Activated naive CD4-positive, alpha-beta T cell treated with anti-CD3 and anti-CD28 coated beads for 36 hours (primary cell): ENCODE data around the gene TAS1R2. TPM values are rescaled to one million over a fixed set of nuclear protein-coding genes. Genes with fewer than 3 reads are reported as not detected.

Experiments
- CTCF ChIA-PET: fragments of 350-600 bp; sonication (Branson Sonifier 250); formaldehyde crosslinking; loops from one replicate; lab custom pipeline; 2021; ENCODE audit warnings: antibody characterized with exemption; lab: Charles Lee
- DNase-seq: peaks from one replicate; pipeline ENCODE4 v3.0.0-alpha.2; 2020
- H3K27ac Mint-ChIP-seq: one replicate; pipeline ENCODE4 v1.8.0; 2021; ENCODE audit warnings: mild to moderate bottlenecking, mixed read lengths
- H3K27me3 Mint-ChIP-seq: one replicate; pipeline ENCODE4 v1.8.0; 2021; ENCODE audit warnings: low read depth, mixed read lengths
- H3K36me3 Mint-ChIP-seq: one replicate; pipeline ENCODE4 v1.8.0; 2021; ENCODE audit warnings: low read depth, mixed read lengths
- H3K4me1 Mint-ChIP-seq: one replicate; pipeline ENCODE4 v1.8.0; 2021; ENCODE audit warnings: low read depth, mixed read lengths
- H3K4me3 Mint-ChIP-seq: one replicate; pipeline ENCODE4 v1.8.0; 2021; ENCODE audit warnings: mild to moderate bottlenecking, moderate library complexity, mixed read lengths
- H3K9me3 Mint-ChIP-seq: one replicate; pipeline ENCODE4 v1.8.0; 2021; ENCODE audit warnings: mixed read lengths
- intact Hi-C: fragments of 100-400 bp; cut with micrococcal nuclease; formaldehyde crosslinking; loops from one replicate; pipeline ENCODE4 v1.15.1; 2023
- total RNA-seq, 2 experiments: library from RNA; stranded (reverse); gene quantifications; one replicate each; pipeline ENCODE4 v1.2.3, GENCODE V29; 2021

TAS1R2 gene
- total RNA-seq, 2 experiments from 2014 or later = not detected

- no peaks in the 10 kb centered on the region for H3K27me3 Mint-ChIP-seq
- no peak for DNase-seq
- CTCF ChIA-PET = interaction anchor here (1.8 kb wide), 1 partner anchor 161 kb away, joined by 3 read pairs; no protein-coding TSS in a partner anchor
- H3K9me3 Mint-ChIP-seq = no peaks in the 10 kb centered on the region
- intact Hi-C loops = no loop called here
- H3K36me3 Mint-ChIP-seq = no peaks in the 10 kb centered on the region
- no peak overlapping the region for H3K4me3 Mint-ChIP-seq
- no peaks in the 10 kb centered on the region for H3K4me1 Mint-ChIP-seq
- H3K27ac Mint-ChIP-seq = no peak overlapping the region
Measured at GRCh38 chr1:18882486-18882885, 23.0 kb upstream of the TAS1R2 start.

DNA sequence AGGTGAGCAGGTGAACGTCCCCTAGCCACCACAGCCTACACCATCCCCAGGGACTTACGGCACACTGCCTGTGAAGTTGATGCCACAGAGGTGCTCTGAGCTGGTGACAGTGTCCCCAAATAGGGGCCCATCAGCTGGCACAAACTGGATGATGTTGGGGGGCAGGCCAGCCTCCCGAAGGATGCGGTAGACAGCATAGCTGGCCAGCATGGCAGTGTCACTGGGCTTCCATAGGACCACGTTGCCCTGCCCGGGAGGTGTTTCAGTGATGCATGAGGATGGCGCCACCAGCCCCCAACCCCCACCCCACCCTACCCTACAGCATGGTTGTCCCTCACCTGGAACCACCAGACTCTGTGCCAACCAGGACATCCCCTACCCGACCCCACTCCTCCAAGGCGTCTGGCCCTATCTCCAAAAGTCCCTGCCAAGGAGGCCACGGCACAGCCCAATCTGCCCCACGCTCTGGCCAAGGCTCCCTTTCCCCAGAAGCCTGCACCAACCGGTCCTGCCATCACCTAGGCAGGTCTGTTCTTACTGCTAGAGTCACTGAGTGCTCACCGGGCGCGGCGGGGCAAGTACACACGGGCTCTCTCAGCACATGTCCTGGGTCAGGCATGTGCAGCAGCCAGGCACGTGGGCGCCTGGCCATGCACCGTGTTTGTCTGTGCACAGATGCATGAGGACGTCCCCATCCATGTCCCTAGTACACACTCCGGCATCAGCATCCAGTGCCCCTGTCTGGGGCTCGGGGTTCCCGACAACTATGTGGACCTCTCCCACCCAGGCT is 22.4 kb upstream of the TAS1R2 start:
- Mint-ChIP-seq H3K4me3 (no peak overlapping the region), H3K4me1 (no peaks in the 10 kb centered on the region), H3K27me3 (no peaks in the 10 kb centered on the region), H3K9me3 (no peaks in the 10 kb centered on the region), H3K27ac (no peak overlapping the region), H3K36me3 (no peaks in the 10 kb centered on the region)
- intact Hi-C loops = no loop called here
- DNase-seq = no peak
- CTCF ChIA-PET = no interaction called here

DNA sequence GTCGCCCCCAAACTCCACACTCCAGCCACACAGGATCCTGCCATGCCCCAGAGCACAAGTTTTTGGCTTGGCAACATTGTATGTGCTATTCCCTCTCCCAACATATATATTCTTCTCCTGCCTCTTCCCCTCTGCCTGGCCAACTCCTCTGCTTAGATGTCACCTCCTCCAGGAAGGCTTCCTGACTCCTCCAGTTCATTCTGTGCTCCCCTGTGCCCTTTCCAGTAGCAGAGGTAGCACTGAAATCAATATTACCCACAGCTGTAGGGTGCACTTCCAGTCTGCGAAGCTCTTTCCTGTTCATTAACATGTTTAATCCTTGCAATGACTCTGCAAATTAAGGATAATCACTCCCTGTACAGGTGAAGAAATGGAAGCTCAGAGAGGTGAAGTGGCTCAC is 21.7 kb upstream of the TAS1R2 start:
- Mint-ChIP-seq H3K27ac (no peak overlapping the region), H3K9me3 (no peaks in the 10 kb centered on the region), H3K4me3 (no peak overlapping the region), H3K36me3 (no peaks in the 10 kb centered on the region), H3K27me3 (no peaks in the 10 kb centered on the region), H3K4me1 (no peaks in the 10 kb centered on the region)
- CTCF ChIA-PET = no interaction called here
- no peak for DNase-seq
- intact Hi-C loops = no loop called here

DNA sequence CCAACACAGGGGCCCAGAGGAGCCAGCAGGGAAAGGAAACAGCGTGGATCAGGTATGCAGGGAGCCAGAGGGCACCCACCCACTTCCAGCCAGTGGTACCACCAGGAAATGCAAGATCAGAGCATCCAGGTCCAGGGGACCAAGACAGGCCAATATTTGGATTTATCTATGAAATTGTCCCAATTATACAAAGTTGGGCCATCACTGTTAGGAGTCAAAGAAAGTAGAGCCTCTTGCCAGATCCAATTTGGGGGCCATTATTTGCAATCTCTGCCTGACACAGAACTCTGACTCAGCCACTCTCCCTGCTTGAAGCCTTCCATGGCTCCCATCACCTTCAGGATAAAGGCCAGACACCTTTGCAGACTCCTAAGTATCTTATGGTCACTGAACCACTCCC is 21.1 kb upstream of the TAS1R2 start:
- Mint-ChIP-seq H3K27ac (no peak overlapping the region), H3K4me3 (no peak overlapping the region), H3K27me3 (no peaks in the 10 kb centered on the region), H3K36me3 (no peaks in the 10 kb centered on the region), H3K9me3 (no peaks in the 10 kb centered on the region), H3K4me1 (no peaks in the 10 kb centered on the region)
- intact Hi-C loops = no loop called here
- CTCF ChIA-PET = no interaction called here
- DNase-seq = no peak

- DNase-seq = no peak
- CTCF ChIA-PET = no interaction called here
- intact Hi-C loops = no loop called here
- H3K36me3 Mint-ChIP-seq = no peaks in the 10 kb centered on the region
- H3K27ac Mint-ChIP-seq = no peak overlapping the region
- no peaks in the 10 kb centered on the region for H3K9me3 Mint-ChIP-seq
- H3K27me3 Mint-ChIP-seq = no peaks in the 10 kb centered on the region
- no peak overlapping the region for H3K4me3 Mint-ChIP-seq
- H3K4me1 Mint-ChIP-seq = no peaks in the 10 kb centered on the region
Measured at GRCh38 chr1:18879791-18880309, 20.4 kb upstream of the TAS1R2 start.

DNA sequence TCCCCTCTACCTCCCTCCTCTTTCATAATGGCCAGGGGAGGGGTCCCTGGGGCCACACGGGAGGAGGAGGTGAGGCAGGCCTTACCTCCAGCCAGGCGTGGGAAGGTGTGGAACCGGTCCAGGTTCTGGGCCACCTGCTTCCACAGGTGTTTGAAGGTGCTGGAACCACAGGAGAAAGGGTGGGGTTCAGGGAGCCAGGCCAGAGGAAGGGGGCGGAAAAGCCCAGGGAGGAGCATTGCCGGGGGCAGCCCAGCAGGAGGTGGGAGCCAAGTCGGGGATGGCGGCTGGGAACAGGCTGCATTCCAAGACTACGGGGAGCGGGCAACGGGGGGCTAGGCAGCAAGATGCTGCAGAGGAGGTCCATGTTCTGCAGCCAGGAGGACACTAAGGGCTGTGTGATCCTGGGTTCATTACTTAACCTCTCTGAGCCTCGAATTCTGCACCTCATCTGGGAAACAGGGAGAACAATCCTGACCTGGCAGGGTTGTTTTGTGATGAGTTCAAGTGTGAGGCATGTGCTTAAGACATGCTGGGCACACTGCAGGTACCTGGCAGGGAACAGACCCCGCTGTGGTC is 19.8 kb upstream of the TAS1R2 start:
- CTCF ChIA-PET = no interaction called here
- no peaks in the 10 kb centered on the region for H3K4me1 Mint-ChIP-seq

GRCh38 chr1:18878538-18879214 is 19.2 kb upstream of the TAS1R2 start:
- H3K4me1 Mint-ChIP-seq = no peaks in the 10 kb centered on the region
- no peaks in the 10 kb centered on the region for H3K9me3 Mint-ChIP-seq
- CTCF ChIA-PET = no interaction called here
- no peak overlapping the region for H3K27ac Mint-ChIP-seq
- no peaks in the 10 kb centered on the region for H3K27me3 Mint-ChIP-seq
- H3K4me3 Mint-ChIP-seq = no peak overlapping the region
- no peaks in the 10 kb centered on the region for H3K36me3 Mint-ChIP-seq
- intact Hi-C loops = no loop called here
- no peak for DNase-seq

More for the DNA sequence above, 19.8 kb upstream of the TAS1R2 start:
- no peak for DNase-seq
- H3K27ac Mint-ChIP-seq = no peak overlapping the region
- H3K36me3 Mint-ChIP-seq = no peaks in the 10 kb centered on the region
- intact Hi-C loops = no loop called here
- no peak overlapping the region for H3K4me3 Mint-ChIP-seq
- no peaks in the 10 kb centered on the region for H3K9me3 Mint-ChIP-seq
- no peaks in the 10 kb centered on the region for H3K27me3 Mint-ChIP-seq

GRCh38 chr1:18877282-18877681 is 17.8 kb upstream of the TAS1R2 start:
- no peak overlapping the region for H3K27ac Mint-ChIP-seq
- no peak overlapping the region for H3K4me3 Mint-ChIP-seq
- H3K9me3 Mint-ChIP-seq = no peaks in the 10 kb centered on the region
- intact Hi-C loops = no loop called here
- H3K4me1 Mint-ChIP-seq = no peaks in the 10 kb centered on the region
- no peaks in the 10 kb centered on the region for H3K27me3 Mint-ChIP-seq
- H3K36me3 Mint-ChIP-seq = no peaks in the 10 kb centered on the region
- DNase-seq = no peak
- CTCF ChIA-PET = no interaction called here

DNA sequence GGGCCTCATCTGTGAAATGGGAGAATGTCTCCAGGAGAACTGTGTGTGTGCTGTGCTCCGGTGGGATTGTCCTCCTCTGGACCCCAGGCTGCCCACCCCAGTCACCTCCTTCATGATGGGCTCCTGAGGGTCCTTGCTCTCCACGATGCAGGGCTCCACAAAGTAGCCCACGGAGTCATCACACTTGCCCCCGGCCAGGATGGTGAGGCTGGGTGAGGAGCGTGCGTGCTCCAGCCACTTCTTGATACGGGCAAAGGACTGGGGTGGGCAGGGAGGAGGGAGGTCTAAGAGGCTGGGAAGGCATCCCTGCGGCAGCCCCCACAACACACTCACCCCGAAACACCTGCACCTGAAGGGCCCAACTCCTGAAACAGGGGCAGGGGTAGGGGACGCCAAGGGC is 16.8 kb upstream of the TAS1R2 start:
- DNase-seq = no peak
- H3K36me3 Mint-ChIP-seq = no peaks in the 10 kb centered on the region
- H3K4me1 Mint-ChIP-seq = no peaks in the 10 kb centered on the region
- no peak overlapping the region for H3K27ac Mint-ChIP-seq
- no peaks in the 10 kb centered on the region for H3K9me3 Mint-ChIP-seq
- intact Hi-C loops = no loop called here
- H3K27me3 Mint-ChIP-seq = no peaks in the 10 kb centered on the region
- CTCF ChIA-PET = interaction anchor here (2.5 to 3.1 kb wide), 2 partner anchors 8 to 278 kb away, joined by 18 to 20 read pairs; no protein-coding TSS in a partner anchor
- H3K4me3 Mint-ChIP-seq = no peak overlapping the region

GRCh38 chr1:18875796-18876128 is 16.3 kb upstream of the TAS1R2 start:
- no peaks in the 10 kb centered on the region for H3K4me1 Mint-ChIP-seq
- CTCF ChIA-PET = interaction anchor here (0.6 to 3.1 kb wide), 7 partner anchors 9 to 278 kb away, joined by 3 to 20 read pairs (median 4); no protein-coding TSS in a partner anchor
- no peaks in the 10 kb centered on the region for H3K9me3 Mint-ChIP-seq
- H3K36me3 Mint-ChIP-seq = no peaks in the 10 kb centered on the region
- H3K4me3 Mint-ChIP-seq = no peak overlapping the region
- no peaks in the 10 kb centered on the region for H3K27me3 Mint-ChIP-seq
- H3K27ac Mint-ChIP-seq = no peak overlapping the region
- intact Hi-C loops = loop anchor here (1.0 kb wide), 1 partner anchor 278 kb away; no protein-coding TSS in a partner anchor
- no peak for DNase-seq

- intact Hi-C loops = loop anchor here (1.0 kb wide), 1 partner anchor 278 kb away; no protein-coding TSS in a partner anchor
- Mint-ChIP-seq H3K27me3 (no peaks in the 10 kb centered on the region), H3K27ac (no peak overlapping the region), H3K4me1 (no peaks in the 10 kb centered on the region), H3K9me3 (no peaks in the 10 kb centered on the region), H3K4me3 (no peak overlapping the region), H3K36me3 (no peaks in the 10 kb centered on the region)
- DNase-seq = peak; percentile 85
- CTCF ChIA-PET = interaction anchor here (0.6 to 3.1 kb wide), 8 partner anchors 9 to 277 kb away, joined by 3 to 20 read pairs (median 4); no protein-coding TSS in a partner anchor
Measured at GRCh38 chr1:18875107-18875795, 15.8 kb upstream of the TAS1R2 start.

- Mint-ChIP-seq H3K36me3 (no peaks in the 10 kb centered on the region), H3K9me3 (no peaks in the 10 kb centered on the region), H3K27me3 (no peaks in the 10 kb centered on the region), H3K4me1 (no peaks in the 10 kb centered on the region), H3K4me3 (no peak overlapping the region), H3K27ac (no peak overlapping the region)
- CTCF ChIA-PET = interaction anchor here (0.6 to 3.1 kb wide), 9 partner anchors 8 to 295 kb away, joined by 3 to 20 read pairs (median 3); no protein-coding TSS in a partner anchor
- DNase-seq = no peak
- intact Hi-C loops = no loop called here
Measured at GRCh38 chr1:18874600-18874999, 15.1 kb upstream of the TAS1R2 start.
